ENCODE data around the gene SRP54. TPM values are rescaled to one million over a fixed set of nuclear protein-coding genes. Genes with fewer than 3 reads are reported as not detected.
"Not testable (repeated sequence)": the region's sequence is repeated elsewhere in the genome, so short reads cannot be mapped to it uniquely, and the experiment has no call there.

SRP54 gene
- total RNA-seq, 1 donor from 2014 or later = 47.5 TPM

GRCh38 chr14:34943506-34943905 is 39.3 kb upstream of the SRP54 start:
- ATAC-seq (no peak), DNase-seq (no peak)
- TF ChIP-seq CTCF (IDR thresholded peaks at IDR 0.05) = no peak
- intact Hi-C loops (cut with DNase I) = no loop called here
- Histone ChIP-seq H3K36me3 (no peaks in the 10 kb centered on the region), H3K9me3 (no peaks in the 10 kb centered on the region), H3K4me3 (no peak overlapping the region), H3K27ac (no peak overlapping the region), H3K27me3 (no peaks in the 10 kb centered on the region), H3K4me1 (no peaks in the 10 kb centered on the region)

- no peak for TF ChIP-seq CTCF (IDR thresholded peaks at IDR 0.05)
- no peak overlapping the region for H3K4me3 ChIP-seq
- no peak for DNase-seq
Observed at GRCh38 chr14:34944744-34945143, 38.0 kb upstream of the SRP54 start.

GRCh38 chr14:34946699-34947098 is 36.1 kb upstream of the SRP54 start:
- no peak for ATAC-seq
- no peaks in the 10 kb centered on the region for H3K9me3 ChIP-seq
- H3K4me1 ChIP-seq = no peaks in the 10 kb centered on the region
- no peak for TF ChIP-seq CTCF (IDR thresholded peaks at IDR 0.05)
- peaks cover 1% of the 10 kb centered on the region for H3K36me3 ChIP-seq
- H3K27me3 ChIP-seq = no peaks in the 10 kb centered on the region
- no peak overlapping the region for H3K27ac ChIP-seq
- H3K4me3 ChIP-seq = no peak overlapping the region
- intact Hi-C loops (cut with DNase I) = no loop called here
- DNase-seq = no peak

More at GRCh38 chr14:34944744-34945143, 38.0 kb upstream of the SRP54 start:
- ATAC-seq = no peak
- Histone ChIP-seq H3K4me1 (no peaks in the 10 kb centered on the region), H3K27ac (no peak overlapping the region), H3K27me3 (no peaks in the 10 kb centered on the region), H3K9me3 (no peaks in the 10 kb centered on the region), H3K36me3 (no peaks in the 10 kb centered on the region)
- intact Hi-C loops (cut with DNase I) = no loop called here

GRCh38 chr14:34951286-34951685 is 31.5 kb upstream of the SRP54 start:
- Histone ChIP-seq H3K4me3 (no peak overlapping the region), H3K9me3 (no peaks in the 10 kb centered on the region), H3K27me3 (no peaks in the 10 kb centered on the region), H3K36me3 (peaks cover 31% of the 10 kb centered on the region), H3K4me1 (no peaks in the 10 kb centered on the region), H3K27ac (no peak overlapping the region)
- no peak for DNase-seq
- ATAC-seq = no peak
- intact Hi-C loops (cut with DNase I) = no loop called here
- TF ChIP-seq CTCF (IDR thresholded peaks at IDR 0.05) = no peak

- H3K36me3 ChIP-seq = peaks cover 49% of the 10 kb centered on the region
- H3K27ac ChIP-seq = no peak overlapping the region
- ATAC-seq = no peak
- no peak overlapping the region for H3K4me3 ChIP-seq
- intact Hi-C loops (cut with DNase I) = no loop called here
- DNase-seq = no peak
- H3K4me1 ChIP-seq = no peaks in the 10 kb centered on the region
- TF ChIP-seq CTCF (IDR thresholded peaks at IDR 0.05) = no peak
- H3K9me3 ChIP-seq = no peaks in the 10 kb centered on the region
- H3K27me3 ChIP-seq = no peaks in the 10 kb centered on the region
Observed at GRCh38 chr14:34956931-34957330, 25.9 kb upstream of the SRP54 start.

GRCh38 chr14:34957771-34958286 is 25.0 kb upstream of the SRP54 start:
- Histone ChIP-seq H3K4me3 (no peak overlapping the region), H3K4me1 (no peaks in the 10 kb centered on the region), H3K36me3 (peaks cover 46% of the 10 kb centered on the region), H3K9me3 (no peaks in the 10 kb centered on the region), H3K27me3 (no peaks in the 10 kb centered on the region), H3K27ac (no peak overlapping the region)
- no peak for ATAC-seq
- no peak for DNase-seq
- no peak for TF ChIP-seq CTCF (IDR thresholded peaks at IDR 0.05)
- intact Hi-C loops (cut with DNase I) = no loop called here

- H3K4me3 ChIP-seq; H3K9me3 ChIP-seq; H3K27me3 ChIP-seq; ATAC-seq; H3K4me1 ChIP-seq; intact Hi-C loops (cut with DNase I); H3K27ac ChIP-seq; DNase-seq: not testable (repeated sequence)
- peaks cover 34% of the 10 kb centered on the region for H3K36me3 ChIP-seq
Observed at GRCh38 chr14:34962106-34962505, 20.7 kb upstream of the SRP54 start.
